GM12864 (cell line): ENCODE measurements around the gene GRID1.
A peak's percentile ranks its signal among the peaks of the same experiment; 100 is the strongest.

Source experiments
- DNase-seq: peaks from one replicate; pipeline ENCODE4 v3.0.0-alpha.2; 2011; ENCODE audit warnings: low read depth
- H3K4me3 ChIP-seq: 2 replicates; pipeline ENCODE4 v1.5.1; 2011; ENCODE audit warnings: mild to moderate bottlenecking, low read depth, low read length, control low read depth
- CTCF ChIP-seq: IDR thresholded peaks from 2 replicates; pipeline ENCODE4 v1.5.1; 2011; ENCODE audit warnings: low read depth, mild to moderate bottlenecking, moderate library complexity, low read length, control low read depth, inconsistent platforms; ENCODE audit errors: missing control alignments

GRID1 gene

GRCh38 chr10:85781404-85781803, 585.2 kb downstream of the GRID1 start:
- DNase-seq, result no peak
- no peak for TF ChIP-seq CTCF
- no peak overlapping the region for H3K4me3 ChIP-seq

GRCh38 chr10:85778074-85778473, 588.5 kb downstream of the GRID1 start:
- DNase-seq, result no peak
- H3K4me3 ChIP-seq, result no peak overlapping the region
- TF ChIP-seq CTCF, result no peak

GRCh38 chr10:85767891-85768290, 598.7 kb downstream of the GRID1 start:
- DNase-seq, result no peak
- no peak overlapping the region for H3K4me3 ChIP-seq
- no peak for TF ChIP-seq CTCF

- no peak for TF ChIP-seq CTCF
Measured at GRCh38 chr10:85764108-85764507, 602.5 kb downstream of the GRID1 start.

GRCh38 chr10:85761906-85762445, 604.6 kb downstream of the GRID1 start:
- no peak overlapping the region for H3K4me3 ChIP-seq

More at GRCh38 chr10:85764108-85764507, 602.5 kb downstream of the GRID1 start:
- H3K4me3 ChIP-seq, result no peak overlapping the region
- no peak for DNase-seq

GRCh38 chr10:85741626-85742300, 624.8 kb downstream of the GRID1 start:
- DNase-seq, result peak; percentile 26

More at GRCh38 chr10:85761906-85762445, 604.6 kb downstream of the GRID1 start:
- TF ChIP-seq CTCF, result no peak
- no peak for DNase-seq

More at GRCh38 chr10:85741626-85742300, 624.8 kb downstream of the GRID1 start:
- peak overlapping the region; percentile 11; the same call in 1 of the 2 replicates for H3K4me3 ChIP-seq
- no peak for TF ChIP-seq CTCF
